ENCODE data around the gene IGSF22.
"Not testable (repeated sequence)": the region's sequence is repeated elsewhere in the genome, so short reads cannot be mapped to it uniquely, and the experiment has no call there.

DNA sequence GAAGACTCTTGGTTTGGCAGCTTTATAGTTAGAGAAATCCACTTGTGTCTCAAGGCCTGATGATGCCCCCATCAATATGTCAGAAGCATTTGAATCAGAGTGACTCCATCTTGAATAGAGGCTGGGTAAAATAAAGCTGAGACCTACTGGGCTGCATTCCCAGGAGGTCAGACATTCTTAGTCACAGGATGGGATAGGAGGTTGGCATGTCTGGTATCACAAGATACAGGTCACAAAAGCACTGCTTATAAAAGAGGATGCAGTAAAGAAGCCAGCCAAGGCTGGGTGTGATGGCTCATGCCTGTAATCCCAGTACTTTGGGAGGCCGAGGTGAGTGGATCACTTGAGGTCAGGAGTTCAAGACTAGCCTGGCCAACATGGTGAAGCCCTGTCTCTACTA, 44.0 kb downstream of the IGSF22 start:
- TF ChIP-seq SPI1, POLR2AphosphoS5 (IDR thresholded peaks at IDR 0.05; ENCODE audit: low read depth, low read length): not testable (repeated sequence)
